HG03354 (cell line): ENCODE results near the gene PFKM.
A peak's percentile ranks its signal among the peaks of the same experiment; 100 is the strongest.

Source experiments
- ATAC-seq: cut with Tn5 transposase; IDR thresholded peaks from one replicate; pipeline ENCODE4 v1.9.1; 2021; ENCODE audit warnings: mild to moderate bottlenecking; ENCODE audit not compliant: unreplicated experiment, poor library complexity, severe bottlenecking

Gene PFKM

DNA sequence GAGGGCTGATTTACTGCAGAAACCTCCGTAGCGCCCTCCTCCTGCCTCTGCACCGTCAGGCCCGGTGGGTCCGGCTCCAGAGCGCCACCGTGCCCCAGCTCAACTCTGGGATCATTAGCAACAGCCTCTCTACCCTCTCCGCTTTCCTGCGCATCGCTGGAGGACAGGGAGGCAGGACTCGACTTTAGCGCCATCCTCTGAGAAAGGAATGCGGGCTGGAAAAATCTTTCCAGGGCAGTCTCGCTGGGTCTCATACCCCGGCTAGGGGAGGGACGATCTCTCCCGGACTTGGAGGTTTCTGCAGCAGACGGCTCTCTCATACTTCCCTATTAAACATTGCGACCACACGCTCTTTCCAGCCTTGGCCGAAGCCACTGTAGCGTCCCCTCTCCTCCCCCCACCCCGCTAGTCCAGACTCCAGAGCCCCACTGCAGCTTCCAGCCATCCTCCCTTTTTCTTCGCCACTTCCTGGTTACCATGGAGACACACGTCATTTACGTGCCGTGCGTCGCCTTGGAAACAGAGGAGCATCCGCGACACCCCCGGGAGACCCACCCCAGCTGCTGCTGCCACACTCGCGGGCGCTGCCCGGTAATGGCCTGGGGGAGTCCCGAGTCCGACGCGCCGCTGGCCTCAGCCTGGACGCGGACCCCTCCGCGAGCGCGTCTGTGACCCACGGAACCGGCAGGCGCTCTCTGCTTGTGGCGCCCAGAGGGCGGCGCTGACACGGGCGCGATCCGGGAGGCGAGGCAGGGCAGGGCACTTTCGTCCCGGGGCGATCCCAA is 64.1 kb downstream of the PFKM start, which contains the start of gene CCDC184:
Gene CCDC184, plus strand, starts transcription at position 554 of the 785 bp plus-strand sequence. CDS start 479 bp downstream, outside the sequence.
- peak; percentile 77 for ATAC-seq

DNA sequence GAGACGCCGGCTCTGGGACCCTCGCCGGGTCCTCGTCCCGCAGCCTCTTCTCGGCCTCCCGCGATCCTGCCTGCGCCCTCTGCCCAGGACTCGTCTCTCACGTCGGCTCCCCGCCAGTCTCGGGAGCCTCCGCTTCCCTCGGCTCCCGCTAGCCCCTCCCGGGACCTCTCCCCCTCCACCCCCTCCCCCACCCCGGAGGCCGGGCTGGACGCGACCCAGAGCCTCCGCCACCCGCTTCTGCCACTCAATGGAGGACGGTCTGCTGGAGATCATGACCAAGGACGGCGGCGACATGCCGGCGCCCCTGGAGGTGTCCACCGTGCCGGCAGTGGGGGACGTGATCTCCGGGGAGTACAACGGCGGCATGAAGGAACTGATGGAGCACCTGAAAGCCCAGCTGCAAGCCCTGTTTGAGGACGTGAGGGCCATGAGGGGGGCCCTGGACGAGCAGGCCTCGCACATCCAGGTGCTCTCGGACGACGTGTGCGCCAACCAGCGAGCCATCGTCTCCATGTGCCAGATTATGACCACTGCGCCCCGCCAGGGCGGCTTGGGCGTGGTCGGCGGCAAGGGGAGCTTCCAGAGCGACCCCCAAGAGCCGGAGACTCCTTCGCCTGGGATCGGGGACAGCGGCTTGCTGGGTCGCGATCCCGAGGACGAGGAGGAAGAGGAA is 64.8 kb downstream of the PFKM start:
- ATAC-seq: peak; percentile 2

GRCh38 chr12:48184549-48184922 is 65.4 kb downstream of the PFKM start:
- ATAC-seq: no peak

DNA sequence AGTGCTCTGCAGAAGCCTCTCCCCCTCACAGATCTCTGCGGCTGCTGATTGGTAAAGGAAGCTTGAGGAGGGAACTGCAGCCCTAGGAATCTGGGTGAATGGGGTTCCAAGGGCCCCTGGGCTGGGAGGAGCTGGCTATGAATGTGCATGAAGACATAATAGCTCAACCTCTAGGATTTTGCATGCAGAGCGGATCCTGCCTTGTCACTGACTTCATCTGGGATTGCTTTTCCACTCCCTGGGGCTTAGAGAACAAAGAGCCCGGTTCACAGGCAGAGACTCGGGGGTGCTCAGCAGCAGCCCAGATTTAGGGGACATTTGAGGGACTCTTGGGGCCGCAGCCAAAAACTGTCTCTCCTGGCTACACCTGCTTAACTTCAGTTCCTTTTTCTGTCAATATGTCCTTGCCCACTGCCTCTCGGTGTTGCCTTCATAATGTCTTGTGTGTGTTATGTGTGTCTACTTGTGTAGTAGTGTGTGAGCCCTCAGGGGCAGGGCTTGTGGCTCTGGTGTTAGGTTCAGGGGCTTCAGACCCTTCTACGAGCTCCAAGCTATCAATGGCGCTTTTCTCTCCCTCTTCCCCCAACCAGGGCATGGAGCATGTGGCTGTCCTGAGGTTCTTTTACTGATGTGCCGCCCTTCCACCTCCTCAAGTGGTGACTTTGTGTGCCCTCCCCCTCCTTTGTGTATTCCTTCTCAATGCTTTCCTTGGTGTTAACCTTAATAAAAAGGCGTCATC is 66.2 kb downstream of the PFKM start:
- ATAC-seq: no peak

- no peak for ATAC-seq
These were observed 68.9 kb downstream of the PFKM start for GRCh38 chr12:48187916-48188695.

DNA sequence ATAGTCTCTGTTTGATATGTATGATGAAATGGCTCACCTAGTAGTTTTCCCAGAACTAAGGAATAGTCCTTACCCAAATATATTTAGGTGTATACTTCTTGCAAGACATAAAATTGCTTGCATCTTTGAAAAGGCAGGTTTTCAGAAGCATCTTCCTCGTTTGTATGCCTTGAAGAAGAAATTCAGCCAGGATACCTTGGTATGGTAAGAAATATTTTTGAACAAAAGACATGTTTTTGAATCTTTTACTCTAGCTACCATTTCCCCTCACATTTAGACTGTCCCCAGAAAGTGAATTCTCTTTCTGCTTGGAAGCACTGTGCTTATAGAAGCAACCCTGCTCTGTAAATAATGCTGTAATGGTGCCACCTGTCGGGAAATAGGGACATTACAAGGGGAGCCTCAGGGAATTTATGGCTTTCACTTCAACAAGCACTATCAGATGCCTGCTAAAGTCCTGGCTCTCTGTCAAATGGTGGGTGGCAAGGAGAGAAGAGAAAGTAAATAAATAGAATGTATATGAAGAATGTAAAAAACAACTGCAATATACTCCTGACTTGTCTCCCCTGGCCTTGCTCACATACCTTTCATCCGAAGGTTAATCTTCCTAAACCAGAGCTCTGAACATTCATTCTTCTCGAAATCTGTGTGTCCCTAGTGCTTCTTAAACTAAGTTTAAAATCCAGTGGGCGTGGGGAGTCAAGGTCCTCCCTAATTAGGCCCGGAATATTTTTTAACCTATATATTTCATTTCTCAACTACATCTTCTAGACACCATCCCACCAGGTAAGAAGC is 70.4 kb downstream of the PFKM start:
- peak; percentile 58 for ATAC-seq

DNA sequence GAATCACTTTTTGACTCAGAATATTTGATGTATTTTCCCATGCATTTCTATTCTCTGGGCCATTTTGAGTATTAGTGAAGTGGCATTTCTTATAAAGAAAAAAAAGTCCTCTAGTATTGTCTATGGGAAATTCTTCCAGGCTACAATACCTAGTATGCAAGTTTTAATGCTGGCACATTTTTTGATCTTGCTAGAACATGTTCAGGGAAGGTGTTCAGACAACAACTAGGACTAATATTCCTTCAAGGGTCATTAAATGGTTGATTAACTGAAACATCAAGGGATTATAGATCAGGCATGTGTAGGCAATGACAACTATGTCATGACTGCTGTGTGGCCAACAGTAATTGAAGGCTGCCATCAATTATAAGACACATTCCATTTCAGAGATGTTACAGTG is 71.9 kb downstream of the PFKM start:
- no peak for ATAC-seq

DNA sequence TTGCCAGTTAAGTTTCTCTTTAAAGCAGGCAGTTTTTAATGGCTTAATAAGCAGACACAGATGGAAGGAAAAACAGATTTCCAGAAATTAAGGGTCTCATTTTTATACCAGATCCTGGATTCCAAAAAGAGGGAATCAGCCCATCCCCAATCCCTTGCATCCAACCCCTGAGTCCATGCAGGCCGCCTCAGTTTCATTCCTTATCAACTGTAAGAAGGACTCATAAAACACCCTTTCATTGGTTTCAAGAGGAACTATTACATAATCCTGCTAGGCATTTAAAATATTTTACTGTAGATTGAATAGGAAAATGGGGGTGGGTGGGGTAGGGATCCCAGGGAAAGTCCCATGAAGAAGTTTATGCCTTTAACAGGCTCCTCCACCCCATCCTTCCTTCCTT is 73.7 kb downstream of the PFKM start:
- no peak for ATAC-seq

GRCh38 chr12:48193623-48194022 is 74.5 kb downstream of the PFKM start:
- ATAC-seq: no peak

DNA sequence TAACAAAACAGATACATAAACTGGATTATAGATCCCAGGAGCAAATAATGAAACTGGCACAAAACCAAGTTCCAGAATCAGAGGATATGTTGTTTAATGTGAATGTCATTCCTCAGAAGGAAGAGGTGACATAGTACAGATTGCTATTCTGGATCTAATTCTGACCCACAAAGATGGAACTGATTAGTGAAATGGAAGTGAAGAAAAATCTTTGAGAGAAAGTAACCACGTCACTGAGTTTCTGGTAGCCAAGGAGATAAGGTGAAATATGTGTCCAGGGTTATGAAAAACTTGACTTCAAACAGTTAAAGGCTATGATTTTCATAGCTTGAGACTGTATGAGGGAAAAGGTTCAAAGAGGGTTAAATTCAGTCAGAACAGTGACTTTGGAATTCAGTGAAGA is 75.6 kb downstream of the PFKM start:
- no peak for ATAC-seq
